SU-DHL-6 (cell line): ENCODE measurements around the gene CPA4.

ENCODE experiments used
- CTCF ChIP-seq: fragments of 200-600 bp; sonication (generic); IDR thresholded peaks from one replicate; pipeline ENCODE4 v1.5.1; 2017; ENCODE audit warnings: antibody characterized with exemption, mild to moderate bottlenecking, low read length, moderate library complexity; ENCODE audit not compliant: insufficient read depth, poor library complexity, severe bottlenecking
- EZH2phosphoT487 ChIP-seq: fragments of 200-600 bp; sonication (generic), shearing (Covaris generic); conservative IDR thresholded peaks from 2 replicates; pipeline ENCODE4 v1.6.1; 2018; ENCODE audit warnings: mild to moderate bottlenecking, antibody characterized with exemption, low read length, moderate library complexity, mixed read lengths

GRCh38 chr7:130324306-130324943, 31.5 kb downstream of the CPA4 start:
- no peak for TF ChIP-seq CTCF
- no peak for TF ChIP-seq EZH2phosphoT487
